GM19023 (cell line): Measurements from ENCODE around the gene ERMAP.
"Not testable (repeated sequence)": the region's sequence is repeated elsewhere in the genome, so short reads cannot be mapped to it uniquely, and the experiment has no call there.

Experiments used
- ATAC-seq: cut with Tn5 transposase; IDR thresholded peaks from one replicate; pipeline ENCODE4 v1.9.1; 2021; ENCODE audit warnings: mild to moderate bottlenecking, moderate library complexity; ENCODE audit not compliant: unreplicated experiment

ERMAP gene

GRCh38 chr1:42869751-42870150 is 52.8 kb downstream of the ERMAP start:
- not testable (repeated sequence) for ATAC-seq

GRCh38 chr1:42873108-42873507 is 56.2 kb downstream of the ERMAP start:
- ATAC-seq = not testable (repeated sequence)

GRCh38 chr1:42873670-42874069 is 56.7 kb downstream of the ERMAP start:
- no peak for ATAC-seq

- no peak for ATAC-seq
Measured at GRCh38 chr1:42876009-42876408, 59.1 kb downstream of the ERMAP start.

GRCh38 chr1:42877380-42877779 is 60.5 kb downstream of the ERMAP start:
- no peak for ATAC-seq

- ATAC-seq = no peak
Measured at GRCh38 chr1:42880384-42880783, 63.5 kb downstream of the ERMAP start.

- no peak for ATAC-seq
Measured at GRCh38 chr1:42886046-42886739, 69.3 kb downstream of the ERMAP start.

GRCh38 chr1:42886800-42887199 is 69.9 kb downstream of the ERMAP start:
- no peak for ATAC-seq

- ATAC-seq = no peak
Measured at GRCh38 chr1:42887366-42887765, 70.4 kb downstream of the ERMAP start.

GRCh38 chr1:42888013-42888633 is 71.2 kb downstream of the ERMAP start:
- ATAC-seq = no peak

- no peak for ATAC-seq
Measured at GRCh38 chr1:42889264-42889663, 72.3 kb downstream of the ERMAP start.

GRCh38 chr1:42891465-42892138 is 74.7 kb downstream of the ERMAP start:
- ATAC-seq = no peak
